Sigmoid colon (tissue), 7 donors: ENCODE results near the gene KAT5. TPM values are rescaled to one million over a fixed set of nuclear protein-coding genes. Genes with fewer than 3 reads are reported as not detected.

Source experiments
- DNase-seq: peaks from one replicate; pipeline ENCODE4 v3.0.0-alpha.2; 2019
- H3K27ac ChIP-seq, 4 donors: fragments of 200-600 bp; sonication (generic); one replicate each; pipeline ENCODE4 v1.5.1; 2016 to 2019; ENCODE audit warnings: mild to moderate bottlenecking in 1 of 4
- H3K27me3 ChIP-seq, 3 donors: fragments of 200-600 bp; sonication (generic); one replicate each; pipeline ENCODE4 v1.5.1; 2019; ENCODE audit warnings: mild to moderate bottlenecking in 1 of 3
- H3K36me3 ChIP-seq, 4 donors: fragments of 200-600 bp; sonication (generic); one replicate each; pipeline ENCODE4 v1.5.1; 2016 to 2019
- H3K4me1 ChIP-seq, 4 donors: fragments of 200-600 bp; sonication (generic); one replicate each; pipeline ENCODE4 v1.5.1; 2017 to 2019
- H3K4me3 ChIP-seq, 4 donors: fragments of 200-600 bp; sonication (generic); one replicate each; pipeline ENCODE4 v1.5.1; 2017 to 2019; ENCODE audit warnings: mild to moderate bottlenecking in 2 of 4, moderate library complexity in 1 of 4
- H3K9me3 ChIP-seq, 4 donors: fragments of 200-600 bp in 3 of 4; sonication (generic) in 3 of 4; one replicate each; pipeline versions ENCODE4 v1.5.1 to v1.6.1; 2013 to 2019
- CTCF ChIP-seq, 4 experiments: fragments of 450-650 bp in 3 of 4; fragments of 200-600 bp in 1 of 4; IDR thresholded peaks; one replicate each; pipeline ENCODE4 v1.5.1; 2016 to 2019; ENCODE audit warnings: antibody characterized with exemption in 4 of 4, mild to moderate bottlenecking in 3 of 4, moderate library complexity in 2 of 4
- EP300 ChIP-seq, 4 donors: sonication (generic); formaldehyde crosslinking; IDR thresholded peaks; one replicate each; pipeline ENCODE4 v1.6.1; 2017; ENCODE audit warnings: antibody characterized with exemption in 4 of 4
- POLR2A ChIP-seq, 2 donors: fragments of 450-650 bp; IDR thresholded peaks; one replicate each; pipeline ENCODE4 v1.6.1; 2016; ENCODE audit warnings: antibody characterized with exemption in 2 of 2, mild to moderate bottlenecking in 2 of 2, moderate library complexity in 2 of 2
- POLR2AphosphoS5 ChIP-seq, 4 donors: sonication (generic); formaldehyde crosslinking; IDR thresholded peaks; one replicate each; pipeline ENCODE4 v1.6.1; 2017; ENCODE audit warnings: antibody characterized with exemption in 4 of 4
- WGBS, 2 donors: extraction: QIAGEN DNeasy Blood & Tissue Kit; methylation state at CpG; one replicate each; pipeline ENCODE4 v1.1.7; 2013; 5-methylcytosine and 5-hydroxymethylcytosine counted together
- intact Hi-C: fragments of 100-400 bp; cut with DNase I; formaldehyde crosslinking; loops from one replicate; pipeline ENCODE4 v1.15.1; 2023
- polyA plus RNA-seq, 3 donors: library from polyadenylated mRNA; stranded (reverse); fragments of 200-250 nt; gene quantifications; one replicate each; pipeline ENCODE4 v1.2.3, GENCODE V29; 2013
- total RNA-seq, 4 donors: library from RNA; depleted of rRNA; stranded (reverse); fragments of >200 nt; gene quantifications; one replicate each; pipeline ENCODE4 v1.1.0, GENCODE V29; 2016
- donor health status: healthy with polysubstance abuse.
- donor health status: Bipolar disorder and iron deficiency.
- donor health status: healthy.

Gene KAT5
- total RNA-seq (10 to 100 TPM; 58.4 to 92.7 (median 74.7) TPM), polyA plus RNA-seq (10 to 100 TPM; 51.1 to 81.0 (median 53.9) TPM)

DNA sequence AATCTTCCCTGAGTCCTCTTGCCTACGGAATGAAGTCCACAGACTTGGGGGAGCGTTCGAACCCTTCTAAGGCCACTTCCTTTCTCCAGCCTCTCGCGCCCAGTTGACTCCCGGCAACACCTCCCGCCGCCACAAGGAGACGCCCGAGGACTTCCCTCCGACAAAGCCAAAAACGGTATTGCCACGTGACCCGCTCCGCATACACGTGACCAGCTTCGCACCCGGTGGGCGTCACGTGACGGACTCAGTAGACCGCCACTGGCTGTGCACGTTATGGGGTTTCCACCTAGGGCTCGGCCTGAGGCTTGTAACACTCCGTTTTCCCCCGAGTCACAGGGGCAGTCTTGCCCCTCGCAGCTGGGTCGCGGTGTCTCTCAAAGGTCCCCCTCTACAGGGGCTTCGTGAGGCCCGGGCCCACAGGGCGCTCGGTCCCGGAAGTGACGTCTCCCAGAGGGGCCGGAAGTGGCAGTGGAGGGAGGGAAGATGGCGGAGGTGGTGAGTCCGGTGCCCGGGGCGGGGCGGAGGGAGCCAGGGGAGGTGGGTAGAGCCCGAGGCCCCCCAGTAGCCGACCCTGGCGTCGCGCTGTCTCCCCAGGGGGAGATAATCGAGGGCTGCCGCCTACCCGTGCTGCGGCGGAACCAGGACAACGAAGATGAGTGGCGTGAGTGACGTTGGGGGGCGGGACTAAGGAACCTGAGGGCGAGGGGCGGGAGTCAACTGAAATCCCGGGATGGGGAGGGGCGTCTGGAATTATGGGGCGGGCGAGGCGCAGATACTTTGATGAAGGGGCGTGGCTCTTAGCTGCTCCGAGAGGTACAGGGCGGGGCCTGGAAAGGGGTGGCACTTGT lies at the start of gene KAT5:
TSS of gene KAT5 (plus strand) at position 468 of the 848 bp plus-strand sequence. CDS start at position 484, 16 bp downstream.
- WGBS, 2 donors = 0% methylated on average over 65 of the region's 65 CpGs
- Histone ChIP-seq H3K9me3 (no peaks in the 10 kb centered on the region), H3K27me3 (no peaks in the 10 kb centered on the region), H3K4me1 (peaks cover 0 to 22% (median 19%) of the 10 kb centered on the region in 4 donors), H3K36me3 (peaks cover 31 to 41% (median 35%) of the 10 kb centered on the region in 4 donors), H3K27ac (peak within 1 kb of the TSS; percentile 92 to 100 (median 98)), H3K4me3 (peak within 1 kb of the TSS; percentile 59 to 83 (median 70))
- intact Hi-C loops = loop anchor here (2.0 kb wide), 1 partner anchor 69 kb away; the partner anchor contains the start of gene AP5B1
- TF ChIP-seq POLR2A (IDR thresholded peaks at IDR 0.05) (peak; percentile 88 to 91), EP300 (IDR thresholded peaks at IDR 0.05) (no peak), POLR2AphosphoS5 (IDR thresholded peaks at IDR 0.05) (peak; percentile 85 to 98 (median 94)), CTCF (IDR thresholded peaks at IDR 0.05) (peak; percentile 94 to 100 (median 100))
- DNase-seq = peak; percentile 100

GRCh38 chr11:65662799-65663638 lies 49.0 kb upstream of the KAT5 start, which contains the start of gene RELA:
TSS of gene RELA (minus strand) at chr11:65662916. CDS start at chr11:65662832, 84 bp downstream.
- Histone ChIP-seq H3K27ac (peak within 1 kb of the TSS; percentile 94 to 100 (median 98)), H3K9me3 (no peaks in the 10 kb centered on the region), H3K4me3 (peak within 1 kb of the TSS; percentile 78 to 97 (median 80)), H3K4me1 (peaks cover 0 to 40% (median 37%) of the 10 kb centered on the region in 4 donors), H3K27me3 (no peaks in the 10 kb centered on the region), H3K36me3 (peaks cover 25 to 36% (median 28%) of the 10 kb centered on the region in 4 donors)
- DNase-seq = peak; percentile 98
- peak in 1 of 4 donors; percentile 19 for TF ChIP-seq EP300 (IDR thresholded peaks at IDR 0.05)
- TF ChIP-seq POLR2AphosphoS5 (IDR thresholded peaks at IDR 0.05) = peak; percentile 85 to 91 (median 86)
- TF ChIP-seq POLR2A (IDR thresholded peaks at IDR 0.05) = peak; percentile 92 to 93
- no peak for TF ChIP-seq CTCF (IDR thresholded peaks at IDR 0.05)
- WGBS, 2 donors = 0 to 1% methylated on average over 91 of the region's 91 CpGs
- intact Hi-C loops = loop anchor here (1.0 kb wide), 1 partner anchor 10 kb away; no protein-coding TSS in a partner anchor

- 1% methylated on average over 15 of the region's 15 CpGs for WGBS, 2 donors
Measured at GRCh38 chr11:65663639-65664200, 48.3 kb upstream of the KAT5 start.

More at GRCh38 chr11:65663639-65664200, 48.3 kb upstream of the KAT5 start:
- Histone ChIP-seq H3K4me3 (peak overlapping the region; percentile 78 to 97 (median 80)), H3K27ac (peak overlapping the region; percentile 94 to 100 (median 98)), H3K4me1 (peaks cover 0 to 40% (median 37%) of the 10 kb centered on the region in 4 donors), H3K36me3 (peaks cover 19 to 29% (median 21%) of the 10 kb centered on the region in 4 donors), H3K27me3 (no peaks in the 10 kb centered on the region), H3K9me3 (no peaks in the 10 kb centered on the region)
- peak; percentile 92 for DNase-seq
- TF ChIP-seq POLR2A (IDR thresholded peaks at IDR 0.05) (no peak), EP300 (IDR thresholded peaks at IDR 0.05) (no peak), CTCF (IDR thresholded peaks at IDR 0.05) (no peak), POLR2AphosphoS5 (IDR thresholded peaks at IDR 0.05) (peak; percentile 4 to 68 (median 62))
- intact Hi-C loops = no loop called here
